ENCODE measurements around the gene HOXC13. TPM values are rescaled to one million over a fixed set of nuclear protein-coding genes. Genes with fewer than 3 reads are reported as not detected.

Gene HOXC13
- total and polyA plus RNA-seq, 2 experiments from 2014 or later, result 0.20 to 0.69 TPM

- no peaks in the 10 kb centered on the region for H3K79me2 ChIP-seq
Observed at GRCh38 chr12:53991077-53991460, 52.4 kb downstream of the HOXC13 start.

GRCh38 chr12:53992377-53992889 lies 53.8 kb downstream of the HOXC13 start:
- H2AFZ ChIP-seq, result no peak overlapping the region
- no peak for TF ChIP-seq CTCF (IDR thresholded peaks at IDR 0.05; ENCODE audit: poor library complexity)
- no peak for TF ChIP-seq EZH2phosphoT487 (IDR thresholded peaks at IDR 0.05; ENCODE audit: low read depth, severe bottlenecking, unreplicated experiment)
- TF ChIP-seq EZH2 (IDR thresholded peaks at IDR 0.05; ENCODE audit: borderline replicate concordance), result no peak
- DNase-seq (ENCODE audit: low spot score), result no peak
- H4K20me1 ChIP-seq (ENCODE audit: insufficient read depth, poor library complexity, severe bottlenecking), result no peaks in the 10 kb centered on the region
- no peak overlapping the region for H3K4me2 ChIP-seq
- H3K36me3 ChIP-seq (replicated peaks; ENCODE audit: insufficient read depth, low read depth), result no peaks in the 10 kb centered on the region
- peaks cover 23% of the 10 kb centered on the region for H3K4me1 ChIP-seq (ENCODE audit: insufficient read depth)
- peaks cover 98% of the 10 kb centered on the region for H3K27me3 ChIP-seq
- no peaks in the 10 kb centered on the region for H3K9me2 ChIP-seq (replicated peaks; ENCODE audit: insufficient read depth)
- H3K9me3 ChIP-seq (ENCODE audit: low read depth), result no peaks in the 10 kb centered on the region
- WGBS (ENCODE audit: low lambda C conversion rate, missing lambda C conversion rate), result 51% methylated on average over 7 of the region's 7 CpGs
- no peak overlapping the region for H3K4me3 ChIP-seq
- H3K79me2 ChIP-seq, result no peaks in the 10 kb centered on the region
- no peak overlapping the region for H3K27ac ChIP-seq

More at GRCh38 chr12:53991077-53991460, 52.4 kb downstream of the HOXC13 start:
- no peak for TF ChIP-seq EZH2 (IDR thresholded peaks at IDR 0.05; ENCODE audit: borderline replicate concordance)
- no peak for TF ChIP-seq EZH2phosphoT487 (IDR thresholded peaks at IDR 0.05; ENCODE audit: low read depth, severe bottlenecking, unreplicated experiment)
- TF ChIP-seq CTCF (IDR thresholded peaks at IDR 0.05; ENCODE audit: poor library complexity), result no peak
- Histone ChIP-seq H3K4me3 (no peak overlapping the region), H4K20me1 (ENCODE audit: insufficient read depth, poor library complexity, severe bottlenecking) (no peaks in the 10 kb centered on the region), H2AFZ (no peak overlapping the region), H3K27ac (no peak overlapping the region), H3K36me3 (replicated peaks; ENCODE audit: insufficient read depth, low read depth) (no peaks in the 10 kb centered on the region), H3K4me2 (peak overlapping the region; percentile 53), H3K9me3 (ENCODE audit: low read depth) (no peaks in the 10 kb centered on the region), H3K9me2 (replicated peaks; ENCODE audit: insufficient read depth) (no peaks in the 10 kb centered on the region), H3K4me1 (ENCODE audit: insufficient read depth) (peaks cover 25% of the 10 kb centered on the region), H3K27me3 (peaks cover 98% of the 10 kb centered on the region)
- no peak for DNase-seq (ENCODE audit: low spot score)
- 12% methylated on average over 8 of the region's 8 CpGs for WGBS (ENCODE audit: low lambda C conversion rate, missing lambda C conversion rate)

- peaks cover 98% of the 10 kb centered on the region for H3K27me3 ChIP-seq
- TF ChIP-seq EZH2phosphoT487 (IDR thresholded peaks at IDR 0.05; ENCODE audit: low read depth, severe bottlenecking, unreplicated experiment) (peak; percentile 50), CTCF (IDR thresholded peaks at IDR 0.05; ENCODE audit: poor library complexity) (no peak), EZH2 (IDR thresholded peaks at IDR 0.05; ENCODE audit: borderline replicate concordance) (no peak)
- peak overlapping the region; percentile 35 for H2AFZ ChIP-seq
- WGBS (ENCODE audit: low lambda C conversion rate, missing lambda C conversion rate), result 53% methylated on average over 18 of the region's 18 CpGs
- no peaks in the 10 kb centered on the region for H3K9me3 ChIP-seq (ENCODE audit: low read depth)
- H3K4me1 ChIP-seq (ENCODE audit: insufficient read depth), result peaks cover 23% of the 10 kb centered on the region
- no peaks in the 10 kb centered on the region for H4K20me1 ChIP-seq (ENCODE audit: insufficient read depth, poor library complexity, severe bottlenecking)
- no peak overlapping the region for H3K27ac ChIP-seq
- no peaks in the 10 kb centered on the region for H3K9me2 ChIP-seq (replicated peaks; ENCODE audit: insufficient read depth)
- no peaks in the 10 kb centered on the region for H3K36me3 ChIP-seq (replicated peaks; ENCODE audit: insufficient read depth, low read depth)
- no peak for DNase-seq (ENCODE audit: low spot score)
- no peaks in the 10 kb centered on the region for H3K79me2 ChIP-seq
- H3K4me2 ChIP-seq, result no peak overlapping the region
- no peak overlapping the region for H3K4me3 ChIP-seq
Observed at GRCh38 chr12:53993162-53994008, 54.8 kb downstream of the HOXC13 start.
